Measurements from ENCODE around the gene CPTP.
"Not testable (repeated sequence)": the region's sequence is repeated elsewhere in the genome, so short reads cannot be mapped to it uniquely, and the experiment has no call there.

Gene CPTP

GRCh38 chr1:1352786-1353388, 28.3 kb downstream of the CPTP start:
- no peak for DNase-seq

GRCh38 chr1:1353389-1354151, 29.0 kb downstream of the CPTP start:
- DNase-seq, result no peak

- DNase-seq, result no peak
These were observed 30.0 kb downstream of the CPTP start for GRCh38 chr1:1354271-1355247.

DNA sequence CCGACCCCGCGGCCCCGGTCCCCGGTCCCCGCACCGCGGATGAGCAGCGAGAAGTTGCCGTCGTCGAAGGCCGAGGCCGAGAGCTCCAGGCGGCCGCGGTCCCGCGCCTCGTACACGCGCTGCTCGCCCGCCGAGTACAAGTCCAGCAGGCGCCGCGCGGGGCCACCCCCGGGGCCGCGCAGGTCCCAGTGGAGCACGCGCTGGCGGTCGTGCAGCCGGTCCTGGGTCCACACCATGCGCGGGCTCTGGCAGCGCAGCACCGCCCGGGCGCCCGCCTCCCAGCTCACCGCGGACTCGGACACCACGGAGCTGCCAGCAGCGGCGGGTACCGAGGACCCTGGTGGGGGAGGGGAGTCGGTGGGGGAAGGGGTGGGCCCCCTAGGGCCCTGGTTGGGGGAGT, 30.8 kb downstream of the CPTP start:
- DNase-seq, result no peak

DNA sequence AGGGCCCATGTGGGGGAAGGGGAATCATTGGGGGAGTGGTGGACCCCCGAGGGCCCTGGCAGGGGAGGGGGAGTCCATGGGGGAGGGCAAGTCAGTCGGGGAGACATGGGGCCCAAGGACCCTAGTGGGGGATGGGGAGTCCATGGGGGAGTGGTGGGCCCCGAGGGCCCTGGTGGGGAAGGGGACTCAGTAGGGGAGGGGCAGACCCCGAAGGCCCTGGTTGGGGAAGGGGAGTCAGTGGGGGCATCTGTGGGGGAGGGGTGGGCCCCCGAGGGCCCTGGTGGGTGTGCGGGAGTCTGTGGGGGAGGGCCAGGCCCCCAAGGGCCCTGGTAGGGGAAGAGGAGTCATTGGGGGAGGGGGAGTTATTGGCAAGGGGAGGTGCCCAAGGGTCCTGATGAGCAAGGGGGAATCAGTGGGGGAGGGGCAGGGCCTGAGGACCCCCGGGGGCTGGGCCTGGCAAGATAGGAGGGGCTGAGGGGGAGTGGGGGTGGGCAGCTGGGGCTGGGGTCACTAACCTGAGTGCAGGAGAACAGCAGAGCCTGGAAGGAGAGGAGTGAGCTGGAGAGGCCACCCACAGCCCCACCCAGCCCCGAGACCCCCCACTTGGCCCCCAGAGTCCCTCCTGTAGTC, 31.7 kb downstream of the CPTP start:
- DNase-seq, result no peak

DNA sequence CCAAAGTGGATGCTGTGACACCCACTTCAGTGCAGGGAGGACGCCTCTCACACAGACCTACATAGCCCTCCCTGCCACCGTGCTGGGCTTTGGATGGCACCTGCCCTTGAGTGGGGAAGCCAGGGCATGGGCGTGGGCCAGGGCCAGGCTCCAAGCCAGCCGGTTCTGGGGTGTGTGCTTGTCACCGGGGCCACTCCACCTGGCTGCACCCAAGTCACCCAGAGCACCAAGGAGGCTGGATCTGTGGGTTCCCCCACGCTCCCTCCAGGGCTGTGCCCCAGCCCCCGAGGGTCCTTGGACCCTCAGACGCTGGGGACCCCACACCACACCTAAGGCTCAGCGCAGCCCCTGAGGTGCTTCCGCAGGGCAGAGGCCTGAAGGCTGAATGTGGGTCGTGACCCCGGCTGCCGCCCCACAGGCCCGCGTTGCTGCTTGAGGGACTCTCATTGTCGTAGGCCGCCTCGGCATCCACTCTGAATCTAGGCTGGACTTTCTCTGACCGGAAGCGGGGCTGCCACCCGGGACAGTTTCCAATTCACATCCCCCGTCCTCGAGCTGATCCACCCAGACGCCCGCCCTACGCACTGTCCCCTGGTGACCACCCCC, 32.3 kb downstream of the CPTP start:
- no peak for DNase-seq

DNA sequence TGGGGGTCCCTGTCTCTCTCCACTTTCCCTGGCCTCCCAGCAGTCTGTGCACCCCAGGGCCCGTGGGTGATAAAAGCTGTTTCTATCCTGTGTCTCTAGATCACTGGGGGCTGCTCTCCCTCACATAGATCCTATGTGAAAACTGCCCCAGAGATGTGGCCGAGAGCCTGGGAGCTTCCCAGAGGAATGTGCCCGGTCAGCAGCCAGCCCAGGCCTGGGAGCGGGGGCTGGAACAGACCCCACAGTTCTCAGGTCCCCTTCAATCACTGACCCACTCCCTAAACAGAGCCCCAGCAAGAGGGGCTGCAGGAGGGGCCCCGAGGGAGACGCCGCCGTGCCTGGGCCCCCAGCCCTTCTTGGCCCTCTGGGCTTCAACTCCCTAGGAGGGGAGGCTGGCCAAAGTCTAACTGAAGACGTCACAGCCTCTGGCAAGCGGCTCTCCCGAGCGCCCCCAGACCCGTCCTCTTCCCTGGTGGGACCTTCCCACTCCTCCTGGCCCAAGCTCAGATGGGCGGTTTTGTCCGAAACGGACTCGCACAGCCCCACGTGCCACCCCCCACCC, 33.4 kb downstream of the CPTP start:
- DNase-seq, result no peak

DNA sequence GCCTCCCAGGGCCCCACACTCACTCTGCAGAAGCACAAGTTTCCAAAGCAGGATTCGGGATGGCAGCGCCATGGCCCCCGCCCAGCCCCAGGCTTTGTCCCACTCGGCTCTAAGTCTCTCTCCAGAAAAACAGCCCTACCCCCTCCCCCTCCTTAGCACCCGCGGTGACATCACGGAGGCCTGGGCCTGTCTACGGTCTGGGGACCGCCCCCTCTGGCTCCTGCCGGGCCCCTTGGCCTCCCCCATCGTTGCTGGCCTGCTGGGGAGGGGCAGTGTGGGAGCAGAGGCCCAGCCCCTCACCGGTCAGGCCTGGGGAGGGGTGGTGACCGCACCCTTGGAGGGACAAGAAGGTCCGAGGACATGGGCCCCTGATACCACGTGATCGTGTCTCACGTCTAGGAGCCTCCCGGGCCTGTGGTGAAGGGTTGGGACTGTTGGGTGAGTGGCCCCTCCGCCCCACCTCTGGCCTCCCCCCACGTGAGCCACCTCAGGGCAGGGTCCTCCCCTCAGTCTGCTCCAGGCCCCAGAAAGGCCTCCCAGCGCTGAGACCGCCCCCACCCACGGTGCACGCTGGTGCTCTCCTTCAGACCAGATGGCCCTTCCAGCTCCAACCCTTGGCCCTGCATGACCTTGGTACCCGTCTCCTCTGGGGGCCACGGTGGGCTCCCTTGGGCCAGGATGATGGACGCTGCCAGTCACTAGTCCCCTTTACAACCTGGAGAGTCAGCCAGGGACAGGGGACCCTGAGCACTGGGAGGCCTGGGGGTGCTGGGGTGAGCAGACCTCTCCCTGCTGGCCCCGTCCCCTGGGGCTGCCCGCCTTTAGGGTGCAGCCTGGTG, 34.0 kb downstream of the CPTP start, which contains the start of gene MXRA8:
MXRA8 (minus strand) TSS at position 123 of the 839 bp plus-strand sequence; CDS start at position 72, 51 bp downstream.
- no peak for DNase-seq

DNA sequence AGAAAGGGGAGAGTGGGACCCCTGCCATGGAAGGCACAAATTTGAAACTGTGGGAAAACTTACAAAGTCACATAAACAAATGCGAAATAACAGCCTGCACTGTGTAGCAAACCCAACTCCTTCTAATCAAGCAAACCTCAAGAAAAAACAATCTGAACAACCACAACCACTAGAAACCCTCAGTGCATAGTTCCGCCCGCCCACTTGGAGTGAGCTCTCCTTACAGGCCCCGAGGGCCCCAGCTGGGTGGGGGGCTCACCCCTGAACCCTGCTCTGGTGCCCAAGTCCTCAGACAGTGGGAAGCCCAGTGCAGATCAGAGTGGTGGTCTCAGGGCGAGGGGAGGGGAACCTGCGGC, 34.7 kb downstream of the CPTP start:
- DNase-seq, result no peak

- DNase-seq, result no peak
These were observed 35.3 kb downstream of the CPTP start for GRCh38 chr1:1359664-1360468.

DNA sequence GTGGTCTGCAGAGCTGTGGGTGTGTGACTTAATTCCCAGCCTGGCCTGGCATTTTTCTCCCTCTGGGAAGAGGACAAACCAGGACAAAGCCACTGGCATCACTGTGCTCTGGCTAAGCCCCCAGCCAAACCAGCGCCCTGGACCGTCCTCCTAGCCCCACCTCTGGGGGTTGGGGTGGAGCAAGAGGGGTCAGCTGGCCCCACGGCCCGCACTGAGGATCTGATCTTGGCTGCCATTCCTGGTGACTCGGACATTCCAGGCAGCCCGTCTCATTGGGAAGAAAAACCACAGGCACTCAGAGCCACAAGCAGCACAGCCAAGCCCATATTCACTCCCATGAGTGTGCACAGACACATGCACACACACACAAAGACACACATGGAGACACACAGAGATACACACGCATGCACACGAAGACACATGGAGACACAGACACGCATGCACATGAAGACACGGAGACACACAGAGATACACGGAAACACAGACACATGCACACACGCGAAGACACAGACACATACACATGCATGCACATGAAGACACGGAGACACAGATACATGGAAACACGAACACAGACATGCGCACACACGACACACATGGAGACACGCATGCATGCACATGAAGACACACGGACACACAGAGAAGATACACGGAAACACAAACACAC, 36.0 kb downstream of the CPTP start:
- no peak for DNase-seq

DNA sequence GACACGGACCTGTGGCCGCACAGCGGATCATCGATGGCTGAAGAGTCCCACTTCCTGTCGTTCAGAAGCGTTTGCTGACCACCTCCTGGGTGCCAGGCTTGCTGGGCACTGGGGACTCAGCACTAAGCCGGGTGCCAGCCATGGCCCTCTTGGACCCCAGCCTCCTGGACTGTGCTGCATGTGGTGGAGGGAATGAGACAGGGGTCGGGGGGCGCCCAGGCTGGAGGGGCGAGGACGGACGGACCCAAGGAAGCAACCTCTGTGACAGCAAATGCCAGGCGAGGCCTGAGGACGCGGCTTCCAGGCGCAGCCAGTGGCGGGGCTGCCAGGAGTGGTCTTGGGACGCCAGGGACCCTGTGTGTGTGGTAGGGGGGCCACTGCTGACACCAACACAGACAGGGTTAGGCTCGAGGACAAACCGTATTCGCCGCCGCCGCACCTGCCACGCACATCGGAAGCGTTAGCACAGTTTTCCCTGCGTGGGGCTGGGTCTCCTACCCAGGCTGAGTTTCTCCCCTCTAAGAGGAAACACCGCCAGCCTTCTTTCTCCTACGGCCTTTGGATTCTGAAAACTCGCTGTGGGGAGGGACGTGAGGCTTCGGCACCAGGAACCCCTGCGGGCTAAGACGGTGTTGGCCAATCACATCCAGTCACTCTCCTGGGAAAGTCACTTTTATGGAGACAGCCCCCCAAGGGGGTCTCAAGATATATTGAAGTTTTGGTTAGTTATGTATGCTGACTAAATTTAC, 36.8 kb downstream of the CPTP start:
- no peak for DNase-seq

DNA sequence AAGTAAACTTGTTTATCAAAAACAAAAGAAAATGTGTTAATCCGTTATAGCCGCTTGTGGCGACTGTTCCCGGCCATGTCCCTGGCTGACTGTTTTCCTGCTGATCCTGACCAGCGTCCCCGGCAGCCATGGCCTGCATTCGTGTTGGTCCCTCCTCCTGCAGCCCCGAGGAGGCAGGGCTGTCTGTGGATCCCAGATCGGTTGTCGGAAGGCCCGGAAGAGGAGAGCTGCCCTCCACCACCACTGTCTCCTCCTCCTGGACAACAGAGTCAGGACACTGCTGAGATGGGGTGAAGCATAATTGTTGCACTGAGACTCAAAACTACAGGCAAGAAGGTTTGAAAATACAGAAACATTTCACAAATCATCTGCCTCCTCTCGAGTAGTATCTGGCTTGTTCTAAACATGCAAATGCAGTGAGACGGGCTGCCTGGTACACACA, 37.4 kb downstream of the CPTP start:
- DNase-seq, result no peak

DNA sequence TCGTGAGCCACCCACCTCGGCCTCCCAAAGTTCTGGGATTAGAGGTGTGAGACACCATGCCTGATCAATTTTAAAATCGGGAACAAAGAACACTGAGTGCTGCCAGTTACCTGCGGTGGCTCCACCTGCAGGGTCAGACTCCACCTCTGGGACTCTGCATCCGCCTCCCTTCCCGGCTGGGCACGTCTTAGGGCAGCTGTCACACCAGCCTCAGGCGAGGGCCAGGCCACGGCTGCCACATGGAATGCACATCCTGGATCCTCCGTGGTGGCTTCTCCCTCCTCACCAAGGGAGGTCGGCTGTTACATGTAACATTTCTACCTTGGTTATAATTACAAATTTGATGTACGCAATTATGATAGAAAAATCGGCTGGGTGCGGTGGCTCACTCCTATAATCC, 39.7 kb downstream of the CPTP start:
- DNase-seq, result no peak

- no peak for DNase-seq
These were observed 41.5 kb downstream of the CPTP start for GRCh38 chr1:1365875-1366698.

- DNase-seq, result no peak
These were observed 42.1 kb downstream of the CPTP start for GRCh38 chr1:1366699-1367066.

- DNase-seq, result no peak
These were observed 42.7 kb downstream of the CPTP start for GRCh38 chr1:1367315-1367714.

DNA sequence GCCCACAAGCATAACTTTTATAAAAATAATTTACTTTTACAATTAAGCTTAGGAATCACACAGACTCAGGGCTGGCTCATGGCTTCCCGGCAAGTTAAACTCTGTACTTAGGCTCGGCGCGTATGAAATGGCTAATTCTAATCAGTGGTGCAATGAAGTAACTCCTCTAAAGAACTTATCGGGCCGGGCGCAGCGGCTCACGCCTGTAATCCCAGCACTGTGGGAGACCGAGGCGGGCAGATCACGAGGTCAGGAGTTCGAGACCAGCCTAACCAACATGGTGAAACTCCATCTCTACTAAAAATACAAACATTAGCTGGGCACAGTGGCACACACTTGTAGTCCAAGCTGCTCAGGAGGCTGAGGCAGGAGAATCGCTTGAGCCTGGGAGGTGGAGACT, 45.5 kb downstream of the CPTP start:
- not testable (repeated sequence) for DNase-seq

Data from activated CD4-positive, alpha-beta T cell treated with anti-CD3 and anti-CD28 coated beads, Interleukin-2, amount 50 U/mL, for 1 hour (primary cell).